Raji (cell line): ENCODE data around the gene ZBTB47.

Experiments
- POLR2A ChIP-seq: IDR thresholded peaks from 2 replicates; pipeline ENCODE4 v1.6.1; 2011; ENCODE audit warnings: low read depth, low read length, control low read depth; ENCODE audit not compliant: insufficient read depth

ZBTB47 gene

DNA sequence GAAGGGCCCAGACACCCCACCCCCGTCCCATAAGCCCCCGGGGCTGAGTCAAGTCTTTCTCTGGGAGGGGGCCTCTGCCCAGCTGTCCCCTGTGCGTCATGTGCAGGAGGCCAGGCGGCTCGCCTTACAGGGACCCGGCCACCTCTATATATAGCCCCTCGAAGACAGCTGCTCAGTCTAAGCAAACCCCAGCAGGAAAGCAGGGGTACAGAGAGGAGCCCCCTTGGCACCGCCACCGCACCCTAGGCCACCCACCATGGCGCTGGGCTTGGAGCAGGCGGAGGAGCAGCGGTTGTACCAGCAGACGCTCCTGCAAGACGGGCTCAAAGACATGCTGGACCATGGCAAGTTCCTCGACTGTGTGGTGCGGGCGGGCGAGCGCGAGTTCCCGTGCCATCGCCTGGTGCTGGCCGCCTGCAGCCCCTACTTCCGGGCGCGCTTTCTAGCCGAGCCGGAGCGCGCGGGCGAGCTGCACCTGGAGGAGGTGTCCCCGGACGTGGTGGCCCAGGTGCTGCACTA lies 31.9 kb downstream of the ZBTB47 start, which contains the start of gene KLHL40:
KLHL40 (plus strand) TSS at position 175 of the 519 bp plus-strand sequence; CDS start at position 257, 82 bp downstream.
- TF ChIP-seq POLR2A, result no peak

DNA sequence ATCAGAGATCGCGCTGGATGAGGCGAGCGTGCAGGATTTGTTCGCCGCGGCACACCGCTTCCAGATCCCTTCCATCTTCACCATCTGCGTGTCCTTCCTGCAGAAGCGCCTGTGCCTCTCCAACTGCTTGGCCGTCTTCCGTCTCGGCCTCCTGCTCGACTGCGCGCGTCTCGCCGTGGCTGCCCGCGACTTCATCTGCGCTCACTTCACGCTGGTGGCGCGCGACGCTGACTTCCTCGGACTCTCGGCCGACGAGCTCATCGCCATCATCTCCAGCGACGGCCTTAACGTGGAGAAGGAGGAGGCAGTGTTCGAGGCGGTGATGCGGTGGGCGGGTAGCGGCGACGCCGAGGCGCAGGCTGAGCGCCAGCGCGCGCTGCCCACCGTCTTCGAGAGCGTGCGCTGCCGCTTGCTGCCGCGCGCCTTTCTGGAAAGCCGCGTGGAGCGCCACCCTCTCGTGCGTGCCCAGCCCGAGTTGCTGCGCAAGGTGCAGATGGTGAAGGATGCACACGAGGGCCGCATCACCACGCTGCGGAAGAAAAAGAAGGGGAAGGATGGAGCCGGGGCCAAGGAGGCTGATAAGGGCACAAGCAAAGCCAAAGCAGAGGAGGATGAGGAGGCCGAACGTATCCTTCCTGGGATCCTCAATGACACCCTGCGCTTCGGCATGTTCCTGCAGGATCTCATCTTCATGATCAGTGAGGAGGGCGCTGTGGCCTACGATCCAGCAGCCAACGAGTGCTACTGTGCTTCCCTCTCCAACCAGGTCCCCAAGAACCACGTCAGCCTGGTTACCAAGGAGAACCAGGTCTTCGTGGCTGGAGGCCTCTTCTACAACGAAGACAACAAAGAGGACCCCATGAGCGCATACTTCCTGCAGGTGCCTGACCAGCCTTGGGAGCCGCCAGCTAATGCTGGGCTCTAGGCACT lies 32.7 kb downstream of the ZBTB47 start:
- no peak for TF ChIP-seq POLR2A

GRCh38 chr3:42686832-42687650 lies 33.5 kb downstream of the ZBTB47 start:
- TF ChIP-seq POLR2A, result no peak

- TF ChIP-seq POLR2A, result no peak
Observed at GRCh38 chr3:42688016-42688415, 34.5 kb downstream of the ZBTB47 start.

DNA sequence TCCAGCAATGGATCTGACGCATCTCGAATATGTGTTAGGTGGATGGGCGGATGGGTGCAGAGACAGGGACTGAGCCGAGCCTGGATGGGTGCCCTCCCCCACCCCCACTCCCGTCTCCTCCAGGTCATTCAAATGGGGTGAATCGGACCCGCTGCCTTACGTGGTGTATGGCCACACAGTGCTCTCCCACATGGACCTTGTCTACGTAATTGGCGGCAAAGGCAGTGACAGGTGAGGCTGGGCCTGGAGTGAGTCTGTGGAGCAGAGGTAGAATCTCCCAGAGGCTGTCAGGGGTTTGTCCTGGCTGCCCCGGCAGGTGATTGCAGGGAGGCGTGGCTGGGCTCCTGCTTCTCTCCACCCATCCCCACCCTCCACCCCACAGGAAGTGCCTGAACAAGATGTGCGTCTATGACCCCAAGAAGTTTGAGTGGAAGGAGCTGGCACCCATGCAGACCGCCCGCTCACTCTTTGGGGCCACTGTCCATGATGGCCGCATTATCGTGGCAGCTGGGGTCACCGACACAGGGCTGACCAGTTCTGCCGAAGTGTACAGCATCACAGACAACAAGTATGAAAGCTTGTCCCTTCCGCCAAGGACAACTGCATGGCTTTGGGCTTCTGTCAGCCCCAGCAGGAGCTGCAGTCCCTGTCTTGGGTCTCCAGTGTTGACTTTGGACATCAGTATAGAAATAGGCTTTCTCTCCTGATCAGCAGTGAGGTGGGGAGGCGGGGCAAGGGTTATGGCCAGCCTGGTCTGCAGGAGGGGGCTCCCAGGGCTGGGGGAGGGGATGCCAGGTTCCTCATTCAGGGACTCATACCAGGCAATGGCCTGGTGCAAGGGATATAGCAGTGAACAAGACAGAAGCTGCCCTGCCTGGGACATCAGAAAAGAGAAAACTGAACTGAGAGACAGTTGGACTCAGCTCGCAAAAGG lies 35.3 kb downstream of the ZBTB47 start:
- TF ChIP-seq POLR2A, result no peak

DNA sequence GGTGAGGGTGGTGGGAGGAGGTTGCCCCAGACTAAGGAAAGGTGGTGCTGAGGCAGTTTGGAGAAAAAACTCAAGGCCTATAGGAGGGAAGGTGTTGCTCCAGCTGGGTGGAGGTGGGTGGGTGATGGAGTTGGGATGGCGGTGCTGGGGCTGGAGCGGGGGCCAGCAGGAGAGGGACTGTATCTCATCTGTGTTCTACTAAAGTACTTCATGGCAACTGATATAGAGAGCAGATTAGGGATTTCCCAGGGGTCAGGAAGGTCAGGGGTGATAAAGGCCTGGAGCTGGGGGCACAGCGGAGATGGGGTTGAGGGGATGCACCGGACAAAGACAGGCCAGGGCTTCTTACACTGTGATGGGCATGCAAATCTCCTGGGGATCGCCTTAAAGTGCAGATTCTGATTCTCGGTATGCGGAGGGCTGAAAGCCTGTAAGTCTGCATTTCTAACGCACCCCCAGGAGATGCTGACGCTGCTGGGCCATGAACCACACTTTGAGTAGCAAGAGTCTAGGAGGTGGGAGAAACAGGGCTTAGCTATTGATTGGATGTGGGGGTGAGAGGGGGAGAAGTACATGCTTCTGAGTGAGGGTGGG lies 36.0 kb downstream of the ZBTB47 start:
- TF ChIP-seq POLR2A, result no peak

GRCh38 chr3:42690191-42690590 lies 36.7 kb downstream of the ZBTB47 start:
- no peak for TF ChIP-seq POLR2A

- no peak for TF ChIP-seq POLR2A
Observed at GRCh38 chr3:42690766-42691680, 37.5 kb downstream of the ZBTB47 start.

- TF ChIP-seq POLR2A, result no peak
Observed at GRCh38 chr3:42691816-42692666, 38.5 kb downstream of the ZBTB47 start.

GRCh38 chr3:42692667-42693529 lies 39.4 kb downstream of the ZBTB47 start:
- no peak for TF ChIP-seq POLR2A

DNA sequence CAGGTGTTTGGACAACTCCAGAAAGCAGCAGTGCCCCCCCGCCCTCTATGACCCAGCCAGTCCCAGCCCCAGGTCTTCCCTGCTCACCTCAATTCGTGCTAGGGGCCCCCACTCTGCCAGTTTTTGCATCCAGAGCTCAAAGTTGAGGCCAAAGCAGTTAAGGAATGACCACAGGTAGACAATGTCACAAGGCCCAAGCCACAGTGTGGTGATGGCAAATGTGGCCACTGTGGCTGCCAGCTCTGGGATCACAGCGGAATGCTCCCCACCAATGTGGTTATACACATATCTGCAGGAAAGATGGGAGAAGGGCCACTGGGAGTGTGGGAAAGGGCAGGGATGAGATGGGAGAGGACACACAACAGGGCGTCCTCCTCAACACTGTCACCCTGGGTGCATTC lies 40.0 kb downstream of the ZBTB47 start:
- TF ChIP-seq POLR2A, result no peak
